Activated T-helper 1 cell treated with Interleukin-2 at 50 U/mL for 16 hours (primary cell): ENCODE results near the gene TAF4.

Source experiments
- DNase-seq: peaks from one replicate; pipeline ENCODE4 v3.0.0-alpha.2; 2020; ENCODE audit warnings: low read depth

The TAF4 gene

DNA sequence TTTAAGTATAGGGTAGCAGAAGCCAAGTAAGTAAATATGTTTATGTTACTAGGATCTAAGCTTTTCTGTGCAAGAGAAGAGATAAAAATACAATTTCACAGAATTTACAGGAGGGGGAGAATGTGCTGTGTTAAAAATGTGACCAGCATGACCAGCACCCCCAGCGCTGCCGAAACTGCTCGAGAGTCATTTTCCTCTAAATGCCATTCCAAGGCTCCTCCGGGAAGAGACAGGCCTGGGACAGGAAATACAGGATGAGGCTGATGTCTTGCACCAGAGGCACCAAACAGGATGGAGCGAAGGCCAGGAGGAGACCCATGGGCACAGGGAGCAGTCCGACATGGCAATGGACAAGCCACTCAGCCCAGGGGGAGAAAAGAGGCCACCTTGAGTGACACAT is 21.1 kb downstream of the TAF4 start:
- no peak for DNase-seq

DNA sequence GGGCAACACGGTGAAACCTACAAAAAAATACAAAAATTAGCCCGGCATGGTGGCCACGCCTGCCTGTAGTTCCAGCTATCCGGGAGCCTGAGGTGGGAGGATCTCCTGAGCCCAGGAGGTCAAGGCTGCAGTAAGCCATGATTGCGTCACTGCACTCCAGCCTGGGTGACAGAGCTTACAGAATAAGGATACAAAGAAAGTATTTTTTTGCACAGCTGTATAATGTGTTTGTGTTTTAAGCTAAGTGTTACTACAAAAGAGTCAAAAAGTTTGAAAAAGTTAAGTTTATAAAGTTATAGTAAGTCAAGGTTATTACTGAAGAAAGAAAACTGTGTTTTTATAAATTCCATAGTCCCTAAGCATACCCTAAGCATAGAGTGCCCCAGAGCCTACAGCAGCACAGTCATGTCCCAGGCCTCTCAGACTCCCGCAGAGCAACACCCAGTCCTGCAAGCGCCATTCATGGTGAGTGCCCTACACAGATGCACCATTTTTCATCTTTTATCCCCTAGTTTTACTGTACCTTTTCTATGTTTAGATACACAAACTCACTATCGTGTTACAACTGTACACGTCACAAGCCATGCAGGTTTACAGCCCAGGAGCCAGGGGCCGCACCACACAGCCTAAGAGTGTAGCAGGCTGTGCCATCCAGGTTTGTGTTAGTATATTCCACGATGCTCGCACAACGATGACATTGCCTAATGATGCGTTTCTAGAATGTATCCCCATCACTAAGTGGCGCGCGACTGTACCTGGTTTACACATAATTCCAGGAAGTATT is 22.4 kb downstream of the TAF4 start:
- DNase-seq: no peak

DNA sequence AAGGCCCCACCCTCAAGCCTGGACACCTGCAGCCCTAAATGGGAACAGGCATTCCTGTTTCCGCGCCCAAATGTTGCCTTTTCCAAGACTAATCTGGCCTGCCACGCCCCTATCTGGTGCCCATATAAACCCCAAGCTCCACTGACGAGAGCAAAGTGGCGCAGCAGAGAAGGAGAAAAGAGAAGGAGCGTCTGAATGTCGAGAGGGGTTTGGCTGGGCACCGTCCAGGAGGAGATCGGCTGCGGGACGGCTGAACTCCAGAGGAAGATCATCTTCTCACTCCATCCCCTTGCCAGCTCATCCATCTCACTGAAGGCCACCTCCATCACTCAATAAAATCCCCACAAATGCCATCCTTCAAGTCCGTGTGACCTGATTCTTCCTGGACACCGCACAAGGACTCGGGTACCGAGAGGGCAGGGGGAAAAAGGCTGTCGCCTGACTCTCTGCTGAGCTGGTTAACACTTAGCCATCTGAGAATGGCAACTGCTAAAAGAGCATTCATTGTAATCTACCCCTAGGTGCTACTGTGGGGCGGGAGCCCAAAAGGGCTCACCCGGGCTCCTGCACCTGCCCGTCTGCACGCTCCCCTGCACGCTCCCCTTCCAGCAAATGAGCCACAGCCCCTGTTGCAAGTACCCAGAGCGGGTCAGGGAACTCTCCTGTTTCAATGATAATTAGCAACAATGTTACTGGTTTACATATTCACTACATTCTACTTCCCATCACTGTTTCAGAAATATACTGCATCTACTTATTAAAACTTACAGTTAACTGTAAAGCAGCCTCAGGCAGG is 23.5 kb downstream of the TAF4 start:
- DNase-seq: no peak

DNA sequence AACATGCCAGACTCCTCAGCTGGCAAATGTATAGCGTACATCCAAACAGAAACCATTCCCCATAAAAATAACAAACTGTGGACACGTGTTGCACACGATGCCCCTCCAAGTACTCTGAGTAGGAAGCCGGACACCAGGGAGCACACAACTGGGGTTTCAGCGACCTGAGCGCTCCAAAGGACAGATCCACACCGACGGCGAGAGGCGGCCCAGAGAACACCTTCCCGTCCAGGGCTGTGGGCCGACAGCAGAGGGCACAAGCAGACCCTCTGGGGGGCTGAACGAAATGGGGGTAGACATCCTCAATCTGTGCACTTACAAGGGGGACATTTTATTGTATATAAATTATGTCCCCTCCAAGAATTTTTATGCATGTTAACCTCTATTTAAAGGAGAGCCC is 24.7 kb downstream of the TAF4 start:
- no peak for DNase-seq

DNA sequence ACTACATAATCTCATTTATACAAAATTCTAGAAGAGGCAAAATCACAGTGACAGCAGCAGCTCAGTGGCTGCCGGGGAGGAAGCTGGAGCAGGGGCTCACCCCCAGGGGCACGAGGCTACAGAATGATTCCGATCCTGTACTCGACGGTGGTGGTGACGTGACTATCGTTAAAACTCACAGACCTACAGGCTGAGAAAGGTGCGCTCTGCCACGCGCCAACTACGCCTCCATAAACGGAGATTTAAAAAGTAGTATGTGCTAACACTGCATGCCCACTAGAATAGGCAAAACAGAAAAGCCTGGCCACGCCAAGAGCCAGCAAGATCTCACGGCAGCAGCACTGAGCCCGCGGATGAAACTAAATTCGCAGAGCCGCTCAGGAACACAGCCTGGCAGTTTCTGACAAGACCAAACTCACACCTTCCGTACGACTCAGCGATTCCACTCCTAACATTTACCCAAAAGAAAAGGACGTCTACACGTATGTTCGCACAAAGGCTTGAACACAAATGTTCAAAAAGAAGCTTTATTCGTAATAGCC is 25.2 kb downstream of the TAF4 start:
- DNase-seq: no peak

DNA sequence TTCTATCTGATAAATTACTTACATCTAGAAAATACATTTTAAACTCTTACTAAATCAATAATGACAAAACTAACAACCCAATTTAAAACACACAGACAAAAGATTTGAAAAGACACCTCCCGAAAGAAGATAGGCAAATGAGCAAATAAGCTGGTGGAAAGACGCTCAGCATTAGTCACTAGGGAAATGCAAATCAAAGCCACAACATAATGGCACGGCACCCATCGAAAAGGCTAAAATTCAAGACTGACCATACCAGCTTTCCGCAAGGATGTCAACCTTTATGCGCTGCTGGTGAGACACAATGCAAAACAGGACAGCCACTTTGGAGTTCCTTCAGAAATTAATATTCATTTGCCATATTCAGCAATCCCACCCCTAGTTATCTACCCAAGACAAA is 25.9 kb downstream of the TAF4 start:
- no peak for DNase-seq

DNA sequence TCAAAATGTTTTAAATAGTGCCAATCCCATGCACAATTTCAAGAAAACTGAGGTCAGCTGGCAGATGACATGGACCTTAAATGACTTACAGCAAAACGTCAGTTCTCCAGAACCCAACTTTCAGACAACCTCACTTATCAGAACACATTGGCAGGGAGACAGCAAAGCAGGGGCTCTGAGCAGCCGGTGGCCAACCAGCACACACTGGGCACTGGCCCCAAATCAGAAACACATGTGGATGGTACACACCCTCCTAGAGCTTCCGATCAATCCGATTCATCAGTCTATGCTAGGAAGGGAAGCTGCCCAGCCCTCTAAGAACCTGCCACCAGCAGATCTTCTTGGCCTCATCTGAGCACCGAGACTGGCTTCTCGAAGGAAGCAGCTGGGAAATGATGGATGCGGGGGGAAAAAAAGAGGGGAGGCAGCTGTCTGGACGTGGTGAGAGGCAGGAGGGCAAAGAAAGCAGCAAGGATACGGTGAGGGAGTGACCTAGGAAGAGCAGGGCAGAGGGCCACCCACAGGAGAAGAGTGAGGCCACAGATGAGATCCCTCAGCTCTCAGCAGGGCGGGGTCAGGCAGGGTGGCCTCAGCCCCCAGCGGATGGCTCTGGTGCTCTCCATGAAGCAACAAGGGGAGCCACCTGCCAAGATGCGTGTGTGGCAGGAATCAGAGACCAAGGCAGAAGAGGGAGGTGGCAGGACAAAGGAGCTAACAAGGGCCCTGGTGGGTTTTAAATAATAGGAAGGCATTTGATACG is 32.9 kb downstream of the TAF4 start:
- DNase-seq: no peak

DNA sequence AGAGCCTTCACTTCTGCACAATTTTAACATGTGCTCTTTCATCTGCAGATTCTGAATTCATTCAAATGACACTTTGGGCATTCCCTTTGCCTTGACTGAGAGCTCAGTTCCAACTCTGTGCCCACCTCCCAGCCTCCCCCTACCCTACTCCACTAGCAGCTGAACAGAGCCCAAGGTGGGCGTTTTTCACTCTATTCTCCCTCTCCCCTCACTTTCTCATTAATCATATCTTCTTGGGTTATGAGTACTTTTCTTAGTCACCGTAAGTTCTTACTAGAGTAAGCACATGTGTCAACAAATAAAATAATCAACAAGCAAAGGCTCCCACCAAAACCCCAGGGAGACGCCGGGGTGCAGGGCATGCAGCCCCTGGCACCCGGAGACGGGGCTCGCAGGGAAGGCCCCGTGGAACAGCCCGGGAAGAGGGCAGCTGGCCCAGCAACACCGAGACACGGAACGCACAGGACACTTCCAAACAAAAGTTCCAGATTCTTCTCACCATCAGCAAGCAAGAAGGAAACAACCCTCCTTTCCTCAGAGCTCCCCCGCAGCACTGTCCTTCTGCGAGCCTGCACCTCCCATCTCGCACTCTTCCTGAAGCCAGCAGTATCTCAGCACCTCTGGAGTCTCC is 34.1 kb downstream of the TAF4 start:
- no peak for DNase-seq

DNA sequence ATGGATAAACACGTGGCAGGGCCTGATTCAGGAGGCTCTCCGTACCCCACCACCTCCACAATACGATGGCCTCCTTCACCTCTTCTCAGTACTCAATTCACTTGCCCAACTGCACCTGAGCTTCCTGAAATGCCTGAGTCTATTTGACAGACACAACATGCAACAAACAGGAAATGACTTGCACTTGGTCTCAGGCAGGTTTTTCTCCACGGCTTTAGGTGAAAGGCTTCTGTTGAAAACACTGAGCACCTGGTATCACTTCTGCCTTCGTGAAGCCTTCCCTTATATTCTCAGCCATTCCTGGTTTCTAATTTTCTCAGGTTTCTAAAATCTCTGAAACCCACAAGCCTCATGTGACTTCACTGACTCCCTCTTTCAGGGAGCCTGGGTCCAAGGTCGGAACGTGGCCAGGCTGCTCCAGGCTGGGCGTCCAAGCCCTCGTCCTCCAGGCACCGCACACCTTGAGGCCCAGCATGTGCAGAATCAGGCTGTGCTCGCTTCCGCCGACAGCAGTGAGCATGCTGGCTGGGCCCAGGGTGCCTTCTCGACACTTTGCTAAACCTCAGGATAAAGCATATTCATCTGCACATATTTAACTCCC is 34.7 kb downstream of the TAF4 start:
- no peak for DNase-seq

DNA sequence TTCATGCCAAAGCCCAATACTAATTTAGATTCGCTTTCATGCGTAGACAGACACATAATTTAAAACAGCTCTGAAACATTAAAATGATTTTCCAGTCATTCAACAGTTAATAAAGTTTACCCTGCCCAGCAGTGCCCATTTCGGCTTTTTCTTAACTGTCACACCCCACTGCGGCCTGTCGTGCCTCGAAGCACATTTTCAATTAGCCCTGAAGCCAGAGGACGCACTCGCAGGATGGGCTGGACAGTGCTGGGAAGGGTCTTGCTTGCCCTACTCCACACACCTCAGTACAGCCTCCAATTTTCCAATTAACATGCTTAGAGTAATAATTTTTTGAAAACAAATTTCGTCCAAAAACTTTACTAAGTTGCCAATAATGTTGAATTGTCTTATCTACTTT is 35.3 kb downstream of the TAF4 start:
- DNase-seq: no peak

DNA sequence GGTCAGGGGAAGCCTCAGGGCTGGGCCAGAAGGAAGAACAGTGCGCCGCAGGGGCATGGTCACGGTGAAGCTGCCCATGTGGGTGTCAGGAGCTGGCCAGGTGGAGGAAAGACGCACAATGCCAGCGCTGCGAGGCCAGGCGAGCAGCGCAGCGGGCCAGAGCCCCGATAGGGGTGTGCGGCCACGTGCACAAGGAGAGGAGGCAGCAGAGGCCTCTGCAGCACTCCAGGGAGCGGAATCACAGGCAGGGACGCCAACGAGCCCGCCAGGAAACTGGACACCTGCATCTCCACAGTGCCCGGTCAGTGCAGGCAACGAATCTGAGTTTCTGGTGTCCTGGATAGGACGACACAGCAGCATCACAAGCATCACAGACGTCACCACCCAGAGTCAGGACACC is 35.7 kb downstream of the TAF4 start:
- DNase-seq: no peak

DNA sequence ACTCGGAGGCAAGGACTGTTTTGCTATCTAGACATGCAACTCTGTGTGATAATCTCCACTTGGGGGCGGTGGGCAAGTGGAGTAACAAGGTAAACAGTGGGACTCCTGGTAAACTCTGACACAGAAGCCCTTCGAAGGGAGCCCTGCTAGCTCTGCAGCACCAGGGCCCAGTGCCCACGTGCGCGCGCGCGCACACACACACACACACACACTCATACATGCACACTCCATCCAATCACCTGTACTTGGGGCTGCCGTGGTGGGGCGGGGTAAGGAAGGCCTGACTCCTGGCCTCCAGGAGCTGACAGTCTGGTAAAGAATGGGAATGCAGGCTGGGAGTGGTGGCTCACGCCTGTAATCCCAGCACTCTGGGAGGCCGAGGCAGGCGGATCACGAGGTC is 36.4 kb downstream of the TAF4 start:
- DNase-seq: no peak

DNA sequence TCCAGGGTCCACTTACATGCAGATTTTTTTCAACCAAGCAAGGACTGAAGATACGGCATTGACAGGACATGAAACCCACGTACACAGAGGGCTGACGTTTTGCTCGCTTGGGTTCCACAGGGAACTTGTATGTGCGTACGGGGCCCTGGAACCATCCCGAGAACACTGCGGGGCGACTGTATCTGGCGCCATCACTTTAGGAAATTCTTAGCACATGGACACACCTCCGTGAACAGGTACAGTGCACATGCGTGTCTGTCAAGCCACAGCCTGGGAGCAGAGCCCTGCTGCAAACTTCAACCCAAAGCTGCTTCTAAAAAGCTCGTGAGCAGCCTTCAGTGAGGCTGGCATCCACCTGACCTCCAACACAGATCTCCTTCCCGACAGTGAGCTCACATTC is 37.3 kb downstream of the TAF4 start:
- DNase-seq: no peak

DNA sequence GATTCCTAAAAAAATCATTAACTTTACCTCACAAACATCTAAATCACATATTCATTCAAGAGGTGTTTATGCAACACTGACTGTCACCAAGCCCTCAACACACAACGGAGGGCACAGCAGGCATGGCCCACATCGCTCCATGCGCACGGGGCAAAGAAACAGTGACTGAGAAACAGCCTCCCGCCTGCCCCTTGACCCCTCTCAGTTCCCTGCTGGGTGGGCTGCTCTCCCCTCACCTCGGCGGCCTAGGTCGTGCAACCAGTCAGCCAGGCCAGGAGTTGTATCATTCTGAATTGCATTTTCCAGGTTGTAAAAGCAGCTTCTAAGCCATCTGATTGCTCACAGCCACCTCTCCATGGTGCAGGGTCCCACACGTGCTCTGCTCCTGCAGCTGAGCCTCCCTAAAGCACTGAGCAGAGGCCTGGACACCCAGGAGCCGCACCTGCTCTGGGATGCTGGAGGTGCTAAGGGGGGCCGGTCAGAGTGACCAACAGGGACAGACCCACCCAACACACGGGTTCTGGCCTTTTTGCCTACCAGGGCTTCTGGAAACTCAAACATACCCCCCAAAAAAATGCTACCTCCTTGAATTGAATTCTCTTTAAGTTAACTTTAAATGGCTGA is 37.9 kb downstream of the TAF4 start:
- DNase-seq: no peak

DNA sequence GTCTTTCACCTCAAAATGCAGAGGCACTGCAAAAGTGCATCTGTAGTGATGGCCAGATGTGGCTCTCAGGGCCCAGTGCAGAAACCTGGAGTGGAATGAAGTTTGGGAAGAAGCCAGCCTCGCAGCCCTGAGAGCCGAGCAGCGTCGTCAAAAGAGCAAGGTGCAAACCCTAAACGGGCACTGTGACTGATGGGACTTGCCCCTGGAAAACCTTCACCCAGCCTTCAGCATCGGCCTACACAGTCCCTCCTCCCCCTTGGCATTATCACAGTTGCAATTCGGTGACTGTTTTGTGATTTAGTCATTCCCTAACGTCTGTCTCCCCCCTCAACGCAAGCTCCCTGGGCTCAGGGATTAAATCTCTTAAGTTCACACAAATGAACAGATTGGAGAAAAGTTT is 38.6 kb downstream of the TAF4 start:
- DNase-seq: no peak

DNA sequence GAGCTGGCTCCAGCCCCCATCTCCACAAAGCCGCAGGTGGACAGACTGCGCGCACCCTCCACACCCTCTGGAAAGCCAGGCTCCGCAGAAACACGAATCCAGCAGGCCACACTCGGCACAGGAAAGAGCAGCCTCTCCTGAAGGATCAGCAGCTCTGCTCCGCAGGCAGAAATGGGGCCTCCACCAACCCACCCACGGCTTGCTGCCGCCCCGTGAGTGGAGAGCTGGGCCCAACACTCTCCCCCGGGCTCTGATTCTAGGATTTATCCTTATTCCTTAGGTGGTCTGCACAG is 39.2 kb downstream of the TAF4 start:
- no peak for DNase-seq

DNA sequence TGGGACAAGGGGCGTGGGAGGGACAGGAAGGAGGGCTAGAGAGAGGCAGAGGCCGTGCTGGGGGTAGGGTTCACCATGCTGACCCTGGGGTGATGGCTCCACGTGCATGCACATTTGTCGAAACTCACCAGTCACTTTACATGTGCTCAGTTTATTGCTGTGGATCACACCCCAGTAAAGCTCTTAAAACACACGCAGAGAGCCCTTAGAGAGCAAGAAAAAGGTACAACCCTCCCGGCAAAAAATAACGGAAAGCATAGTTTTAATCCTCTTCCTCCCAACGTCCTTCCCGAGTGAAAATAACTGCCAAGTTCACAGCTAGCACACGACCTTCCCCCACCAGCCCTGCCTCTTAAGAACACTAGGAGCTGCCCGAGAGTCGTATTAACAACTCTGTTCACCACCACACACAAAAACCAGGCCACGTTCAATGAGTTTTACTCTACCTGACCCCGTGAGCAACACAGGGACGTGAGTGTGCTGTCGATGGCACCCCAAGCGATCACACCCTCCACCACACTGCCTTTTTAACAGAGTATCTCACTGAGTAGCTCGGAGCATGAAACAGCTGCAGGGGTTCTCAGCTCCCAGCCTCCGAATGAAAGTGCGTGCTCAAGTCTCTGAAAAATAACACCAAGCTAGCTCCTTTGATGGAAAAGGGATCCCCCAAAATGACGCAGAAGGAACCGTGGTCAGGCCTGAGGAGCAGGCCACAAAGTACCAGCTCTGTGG is 39.7 kb downstream of the TAF4 start:
- no peak for DNase-seq

DNA sequence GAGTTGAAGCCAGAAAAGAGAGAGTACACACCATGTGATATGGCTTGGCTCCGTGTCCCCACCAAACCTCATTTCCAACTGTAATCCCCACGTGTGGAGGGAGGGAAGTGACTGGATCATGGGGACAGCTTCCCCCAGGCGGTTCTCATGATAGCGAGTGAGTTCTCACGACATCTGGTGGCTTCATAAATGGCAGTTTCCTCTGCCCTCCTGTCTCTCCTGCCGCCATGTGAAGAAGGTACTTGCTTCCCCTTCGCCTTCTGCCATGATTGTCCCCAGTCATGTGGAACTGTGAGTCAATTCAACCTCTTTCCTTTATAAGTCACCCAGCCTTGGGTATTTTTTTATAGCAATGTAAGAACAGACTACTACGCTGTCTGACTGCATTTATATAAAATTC is 40.3 kb downstream of the TAF4 start:
- no peak for DNase-seq

DNA sequence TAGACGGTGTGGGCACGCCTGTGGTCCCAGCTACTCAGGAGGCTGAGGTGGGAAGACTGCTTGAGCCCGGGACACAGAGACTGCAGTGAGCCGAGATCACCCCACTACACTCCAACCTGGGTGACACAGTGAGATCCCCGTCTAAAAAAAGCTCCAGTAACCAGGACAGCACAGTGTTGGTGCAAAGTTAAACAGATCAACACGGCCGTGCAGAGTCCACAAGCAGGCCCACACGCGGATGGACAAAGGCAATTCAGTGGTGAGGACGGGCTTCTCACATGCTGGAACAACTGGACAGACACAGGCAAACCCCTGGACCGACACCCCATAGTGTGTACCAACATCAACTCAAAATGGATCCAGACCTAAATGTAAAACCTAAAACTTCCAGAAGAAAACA is 41.7 kb downstream of the TAF4 start:
- DNase-seq: no peak

DNA sequence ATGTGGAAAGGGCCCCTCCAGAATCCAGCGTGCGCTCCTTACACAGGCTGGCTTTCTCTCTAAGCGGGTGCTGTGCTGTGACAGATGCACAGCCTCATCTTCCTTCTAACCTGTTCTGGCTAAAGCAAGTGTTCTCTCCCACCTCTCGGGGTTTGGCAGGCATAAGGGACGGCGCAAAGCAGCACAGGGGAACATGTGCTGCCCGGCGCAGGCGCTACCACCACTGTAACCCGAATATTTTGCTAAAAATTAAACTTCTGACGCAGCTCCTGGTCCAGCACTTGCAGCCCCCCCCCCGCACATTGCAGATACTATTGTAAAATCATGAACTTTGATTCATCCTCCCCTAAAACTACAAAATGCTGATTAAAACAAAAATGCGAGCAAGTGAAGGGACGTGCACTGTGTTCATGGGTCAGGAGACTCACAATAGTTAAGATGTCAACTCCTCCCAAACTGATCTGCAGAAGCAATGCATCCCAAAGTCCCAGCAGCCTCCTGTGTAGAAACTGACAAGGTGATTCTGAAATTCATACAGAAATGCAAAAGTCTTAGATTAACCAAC is 43.0 kb downstream of the TAF4 start:
- no peak for DNase-seq
